GM11168 (cell line): Measurements from ENCODE around the gene TMEM179.

Experiments
- in situ Hi-C: fragments of 300-500 bp; cut with MboI; formaldehyde crosslinking; loops from one replicate; pipeline ENCODE4 v1.12.0; 2022; ENCODE audit warnings: low sequenced_read_pairs; ENCODE audit not compliant: unreplicated experiment

TMEM179 gene

DNA sequence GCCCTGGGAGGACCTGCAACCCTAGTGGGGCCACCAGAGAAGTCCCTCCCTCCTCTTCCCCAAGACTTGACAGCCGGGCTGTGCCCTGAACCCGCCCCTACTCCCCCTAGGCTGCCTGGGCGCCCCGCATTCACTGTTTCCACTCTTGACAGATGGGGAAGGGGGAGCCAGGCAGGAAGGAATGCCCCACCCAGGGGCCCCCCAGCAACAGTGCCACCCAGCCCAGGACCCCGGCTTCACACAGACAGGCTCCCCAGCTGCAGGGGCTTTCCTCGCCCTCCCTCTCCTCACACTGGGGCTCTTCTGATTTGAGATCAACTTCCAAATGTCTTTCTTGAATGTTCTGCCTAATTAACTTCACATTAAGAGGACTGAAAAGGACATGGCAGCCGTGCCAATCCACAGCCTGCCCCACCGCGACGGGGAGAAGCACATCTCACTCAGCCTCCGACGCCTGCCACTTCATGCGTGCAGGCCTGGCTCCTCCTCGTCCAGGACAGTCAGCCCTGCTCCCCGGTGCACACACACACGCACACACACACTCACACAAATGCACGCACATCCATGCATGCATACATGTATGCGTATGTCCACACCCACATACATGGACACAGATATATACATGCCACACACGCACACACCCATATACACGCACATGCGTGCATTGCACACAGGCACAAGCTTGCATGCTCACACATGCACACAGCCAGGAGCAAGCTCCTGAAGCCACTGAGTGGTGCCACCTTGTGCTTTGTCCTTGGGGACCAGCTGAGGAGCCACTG lies 44.6 kb downstream of the TMEM179 start:
- in situ Hi-C loops = no loop called here

- in situ Hi-C loops = no loop called here
These were observed 45.4 kb downstream of the TMEM179 start for GRCh38 chr14:104559028-104559803.

DNA sequence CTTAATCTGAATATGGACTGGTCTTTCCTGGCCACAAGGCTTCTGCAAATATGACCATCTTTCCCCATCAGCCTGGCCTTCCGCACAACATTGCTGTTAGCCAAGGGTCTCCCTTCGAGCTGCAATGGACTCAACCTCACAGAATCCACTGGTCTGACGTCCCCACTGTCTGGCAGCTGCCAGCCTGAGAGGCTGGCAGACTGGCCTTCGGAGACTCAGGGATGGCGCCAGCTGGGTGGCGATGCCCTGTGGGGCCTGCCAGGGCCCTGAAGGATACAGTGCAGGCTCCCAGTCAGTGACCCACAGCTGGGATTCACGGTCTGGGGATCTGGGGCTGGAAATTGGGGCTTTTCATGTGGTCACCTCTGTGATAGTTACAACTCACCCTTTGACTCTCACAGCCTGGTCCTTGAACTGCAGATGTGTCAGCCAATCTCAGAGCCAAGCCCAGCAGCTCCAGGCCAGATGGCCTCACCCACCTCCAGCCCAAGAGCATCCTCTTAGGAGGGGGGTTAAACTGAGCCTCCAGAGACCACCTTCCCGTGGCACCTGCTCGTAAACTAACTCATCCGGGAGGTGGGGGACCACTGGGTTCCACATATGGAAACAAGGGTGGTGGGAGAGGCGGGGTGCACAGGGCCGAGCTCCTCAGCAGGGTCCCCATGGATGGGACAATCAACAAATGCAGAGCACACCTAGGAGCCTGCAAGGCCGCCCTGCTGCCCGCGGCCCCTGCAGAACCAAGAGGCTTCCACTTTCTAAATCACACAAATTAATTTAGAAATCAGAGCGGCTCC lies 46.1 kb downstream of the TMEM179 start:
- in situ Hi-C loops = no loop called here

GRCh38 chr14:104557766-104558165 lies 46.8 kb downstream of the TMEM179 start:
- in situ Hi-C loops = no loop called here

DNA sequence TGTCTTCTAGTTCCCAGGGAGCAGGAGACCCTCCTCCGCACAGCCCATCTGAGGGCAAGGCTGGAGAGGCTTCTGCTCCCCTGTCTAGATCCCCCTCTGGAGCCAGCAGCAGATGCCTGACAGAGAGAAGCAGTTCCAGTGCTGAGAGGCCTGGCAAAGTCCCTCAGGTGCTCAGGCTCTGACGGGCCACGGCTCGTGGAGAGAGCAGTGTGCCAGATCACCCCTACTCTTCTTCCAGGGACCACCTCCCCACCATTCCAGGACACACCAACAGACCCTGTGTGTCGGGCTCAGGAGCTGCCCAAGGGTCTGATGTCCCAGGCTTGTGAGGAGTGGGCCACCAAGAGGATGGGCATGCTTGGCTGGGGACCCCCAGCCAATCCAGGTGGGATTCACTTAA lies 47.5 kb downstream of the TMEM179 start:
- in situ Hi-C loops = no loop called here

DNA sequence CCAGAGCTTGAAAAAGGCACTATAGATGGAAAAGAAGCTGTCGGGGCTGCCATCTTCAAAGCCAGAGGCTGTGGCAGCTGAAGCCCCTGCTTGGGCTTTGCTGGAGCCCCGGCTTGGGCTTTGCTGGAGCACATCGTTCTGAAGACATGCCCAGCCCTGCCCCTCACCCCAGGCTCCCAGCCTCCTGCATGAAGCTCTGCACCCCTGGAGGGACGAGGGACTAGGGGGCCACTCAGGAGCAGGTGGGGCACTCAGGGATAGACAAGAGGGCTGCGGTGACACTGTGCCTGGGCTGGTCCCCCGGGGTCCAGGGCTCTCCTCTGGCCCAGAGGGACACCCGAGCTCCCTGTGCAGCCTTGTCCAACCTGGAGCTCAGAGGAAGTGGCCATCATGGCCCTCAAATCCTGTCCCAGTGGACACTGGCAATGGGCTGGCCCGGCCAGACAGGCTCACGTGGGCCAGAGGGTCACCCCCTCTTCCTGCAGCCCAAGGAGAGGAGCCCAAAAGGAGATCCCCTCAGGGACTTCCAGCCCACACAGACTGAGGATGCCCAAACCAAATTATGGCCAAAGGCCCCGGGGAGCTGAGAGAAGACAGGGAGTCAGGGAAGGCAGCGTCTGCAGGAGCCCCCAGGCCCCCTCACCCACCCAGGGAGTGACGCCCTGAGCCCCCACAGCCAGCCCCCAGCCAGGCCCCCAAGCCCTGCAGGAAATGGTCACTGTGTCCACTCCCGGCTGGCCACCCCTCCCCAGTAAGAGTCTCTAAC lies 48.1 kb downstream of the TMEM179 start:
- in situ Hi-C loops = no loop called here

DNA sequence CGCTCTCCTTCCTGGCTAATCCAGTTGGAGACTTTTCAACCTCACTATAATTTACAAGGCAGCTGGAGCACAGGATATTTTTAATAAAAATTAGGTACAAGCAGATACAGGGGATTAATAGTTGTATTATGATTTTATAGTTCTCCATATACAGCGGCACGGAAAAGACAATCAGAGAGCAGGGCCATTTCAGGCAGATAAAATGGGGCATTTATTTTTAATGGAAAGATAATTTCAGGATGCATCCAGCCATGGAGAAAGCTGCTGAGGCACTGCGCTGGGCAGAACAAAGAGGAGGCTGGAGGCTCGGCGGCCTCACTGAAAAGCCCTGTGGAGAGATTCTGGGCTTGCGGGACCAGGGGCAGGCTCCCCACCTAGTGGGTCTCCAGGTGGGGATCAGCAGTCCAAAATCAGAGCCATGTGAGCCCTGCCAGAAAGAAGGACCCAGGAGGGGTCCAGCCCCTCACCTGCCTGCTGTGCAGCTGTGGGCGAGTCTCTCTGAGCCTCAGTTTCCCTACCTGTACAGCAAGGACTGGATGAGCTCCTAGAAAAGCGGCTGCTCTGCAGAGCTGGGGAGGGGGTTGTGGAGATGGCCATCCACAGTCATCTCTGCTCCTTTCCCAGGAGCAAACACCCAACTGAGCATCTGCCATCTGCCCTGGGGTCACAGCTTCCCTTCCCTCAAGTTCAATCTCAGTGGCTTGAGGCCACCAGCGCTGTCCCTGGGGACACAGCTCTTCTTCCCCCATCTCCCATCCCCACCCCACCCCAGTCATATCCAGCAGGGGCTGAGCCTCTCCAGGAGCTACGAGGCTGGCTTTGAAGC lies 48.9 kb downstream of the TMEM179 start:
- in situ Hi-C loops = no loop called here

GRCh38 chr14:104554608-104555429 lies 49.8 kb downstream of the TMEM179 start:
- in situ Hi-C loops = no loop called here

GRCh38 chr14:104554088-104554607 lies 50.4 kb downstream of the TMEM179 start:
- in situ Hi-C loops = no loop called here

GRCh38 chr14:104553166-104554087 lies 51.1 kb downstream of the TMEM179 start:
- in situ Hi-C loops = no loop called here

GRCh38 chr14:104552738-104553125 lies 51.8 kb downstream of the TMEM179 start:
- in situ Hi-C loops = no loop called here

- in situ Hi-C loops = no loop called here
These were observed 52.5 kb downstream of the TMEM179 start for GRCh38 chr14:104551851-104552737.

DNA sequence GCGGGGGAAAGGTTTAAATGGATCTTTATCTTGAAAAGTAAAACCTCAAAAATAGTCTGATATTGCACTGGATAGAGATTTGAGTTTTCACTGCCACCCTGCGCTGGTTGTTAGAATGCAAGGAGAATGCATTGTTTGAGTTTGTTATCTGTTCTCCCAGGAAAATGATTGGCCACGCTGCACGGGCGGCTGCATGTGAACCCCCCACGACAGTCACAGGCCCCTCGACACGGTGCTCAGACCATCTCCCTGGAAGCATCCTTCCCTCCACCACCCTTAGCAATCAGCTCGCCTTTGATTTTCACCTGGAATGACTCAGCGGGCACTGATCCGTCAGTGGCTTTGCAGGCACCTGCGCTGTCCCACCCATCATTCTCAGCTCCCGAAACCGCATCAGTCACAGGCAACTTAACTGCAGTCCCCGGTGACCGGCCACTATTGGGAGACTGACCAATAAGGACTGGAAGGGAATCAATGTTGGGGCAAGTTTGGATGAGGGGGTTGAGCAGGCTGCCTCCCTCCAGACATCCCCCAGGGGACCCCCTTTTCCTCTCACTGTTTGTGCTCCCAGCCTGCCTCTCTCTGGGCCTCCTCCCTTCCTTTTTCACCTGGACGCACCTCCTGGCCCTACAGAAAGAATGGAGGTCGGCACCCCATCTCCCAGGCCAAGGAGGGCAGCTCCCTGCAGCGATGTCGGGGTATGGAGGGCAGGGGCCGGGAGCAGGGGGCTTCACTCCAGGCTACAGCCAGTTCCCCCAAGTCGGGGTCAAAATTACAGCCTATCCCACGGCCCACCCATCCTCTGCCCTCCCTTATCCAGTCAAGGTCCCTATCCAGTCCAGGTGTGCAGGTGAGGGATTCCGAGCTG lies 53.5 kb downstream of the TMEM179 start:
- in situ Hi-C loops = no loop called here

DNA sequence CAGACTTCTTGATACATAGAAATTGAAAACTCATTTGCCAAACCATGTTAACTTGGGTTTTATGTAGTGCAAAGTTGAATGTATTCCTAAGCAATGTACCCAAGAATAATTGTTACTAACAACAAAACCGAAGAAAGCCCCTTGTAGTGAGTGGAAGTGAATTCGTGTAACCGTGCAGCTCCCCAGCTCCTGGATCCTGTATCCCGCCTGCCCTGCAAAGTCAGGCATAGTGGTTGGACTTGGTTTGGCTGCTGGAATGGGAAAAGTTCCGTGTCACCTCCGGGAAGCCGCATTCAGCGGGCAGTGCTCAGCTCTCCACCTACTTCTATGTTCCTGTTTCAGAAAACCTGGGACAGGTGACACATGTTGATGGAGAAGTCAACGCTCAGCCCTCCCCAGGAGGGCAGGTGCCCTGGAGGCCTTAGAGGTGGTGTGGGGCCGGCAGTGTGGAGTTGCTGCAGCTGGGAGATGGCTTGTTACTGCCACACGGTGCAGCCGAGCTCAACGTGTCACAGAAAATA lies 54.2 kb downstream of the TMEM179 start:
- in situ Hi-C loops = no loop called here
